GM13976 (cell line): ENCODE results near the gene MRPL33.

Source experiments
- DNase-seq: peaks from one replicate; pipeline ENCODE4 v3.0.0; 2012; ENCODE audit warnings: low spot score
- in situ Hi-C: fragments of 300-500 bp; cut with MboI; formaldehyde crosslinking; loops from one replicate; pipeline ENCODE4 v1.12.0; 2022; ENCODE audit warnings: low sequenced_read_pairs, mixed read lengths, inconsistent platforms; ENCODE audit not compliant: unreplicated experiment
- TF ChIP-seq, protein P1 (sequence below): IDR thresholded peaks from 2 replicates; pipeline ENCODE4 v1.5.1; 2012; ENCODE audit warnings: borderline replicate concordance, mild to moderate bottlenecking; ENCODE audit not compliant: insufficient read depth; ENCODE audit errors: extremely low read depth, missing control alignments, control extremely low read depth

The MRPL33 gene

DNA sequence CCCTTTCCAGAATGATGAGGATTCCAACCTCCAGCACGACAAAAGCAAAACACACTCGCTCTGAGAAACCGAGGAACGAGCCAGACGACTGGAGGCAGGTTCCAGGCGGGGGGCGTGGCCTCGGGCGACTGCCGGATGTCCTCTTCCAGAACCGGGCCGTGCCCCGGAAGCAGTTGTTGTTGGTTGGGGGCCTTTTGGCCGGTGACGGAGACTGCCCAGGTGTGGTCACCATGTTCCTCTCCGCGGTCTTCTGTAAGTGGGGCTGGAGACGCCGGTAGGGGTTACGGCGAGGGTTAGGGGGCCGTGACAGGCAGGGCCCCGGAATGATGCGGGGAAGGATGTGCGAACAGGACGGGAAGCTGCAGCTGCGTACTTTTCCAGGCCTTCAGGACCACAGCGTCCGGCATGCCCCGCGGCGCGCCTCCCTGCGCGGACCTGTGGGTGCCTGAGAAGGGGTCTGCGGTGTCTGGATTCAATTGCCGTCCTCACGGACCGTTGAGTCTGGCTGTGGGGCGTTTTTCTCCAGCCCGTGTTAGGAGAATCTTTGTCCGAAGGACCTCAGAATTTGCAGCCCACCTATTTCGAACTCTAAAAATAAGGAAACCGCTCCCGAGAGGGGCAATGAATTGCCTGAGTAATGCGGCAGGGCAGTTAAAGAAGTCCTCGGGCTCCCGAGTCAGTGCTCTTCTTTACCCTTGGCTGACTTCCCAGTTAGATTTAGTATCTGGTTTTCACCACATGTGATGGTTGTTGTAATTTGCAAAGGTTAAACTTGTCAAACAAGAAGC, at the start of gene MRPL33:
Gene MRPL33, plus strand, starts transcription at position 172 of the 788 bp plus-strand sequence. Its CDS starts 59 bp downstream, at position 231.
- in situ Hi-C loops: no loop called here
- TF ChIP-seq, protein P1, sequence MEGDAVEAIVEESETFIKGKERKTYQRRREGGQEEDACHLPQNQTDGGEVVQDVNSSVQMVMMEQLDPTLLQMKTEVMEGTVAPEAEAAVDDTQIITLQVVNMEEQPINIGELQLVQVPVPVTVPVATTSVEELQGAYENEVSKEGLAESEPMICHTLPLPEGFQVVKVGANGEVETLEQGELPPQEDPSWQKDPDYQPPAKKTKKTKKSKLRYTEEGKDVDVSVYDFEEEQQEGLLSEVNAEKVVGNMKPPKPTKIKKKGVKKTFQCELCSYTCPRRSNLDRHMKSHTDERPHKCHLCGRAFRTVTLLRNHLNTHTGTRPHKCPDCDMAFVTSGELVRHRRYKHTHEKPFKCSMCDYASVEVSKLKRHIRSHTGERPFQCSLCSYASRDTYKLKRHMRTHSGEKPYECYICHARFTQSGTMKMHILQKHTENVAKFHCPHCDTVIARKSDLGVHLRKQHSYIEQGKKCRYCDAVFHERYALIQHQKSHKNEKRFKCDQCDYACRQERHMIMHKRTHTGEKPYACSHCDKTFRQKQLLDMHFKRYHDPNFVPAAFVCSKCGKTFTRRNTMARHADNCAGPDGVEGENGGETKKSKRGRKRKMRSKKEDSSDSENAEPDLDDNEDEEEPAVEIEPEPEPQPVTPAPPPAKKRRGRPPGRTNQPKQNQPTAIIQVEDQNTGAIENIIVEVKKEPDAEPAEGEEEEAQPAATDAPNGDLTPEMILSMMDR: no peak
- peak; percentile 98 for DNase-seq

DNA sequence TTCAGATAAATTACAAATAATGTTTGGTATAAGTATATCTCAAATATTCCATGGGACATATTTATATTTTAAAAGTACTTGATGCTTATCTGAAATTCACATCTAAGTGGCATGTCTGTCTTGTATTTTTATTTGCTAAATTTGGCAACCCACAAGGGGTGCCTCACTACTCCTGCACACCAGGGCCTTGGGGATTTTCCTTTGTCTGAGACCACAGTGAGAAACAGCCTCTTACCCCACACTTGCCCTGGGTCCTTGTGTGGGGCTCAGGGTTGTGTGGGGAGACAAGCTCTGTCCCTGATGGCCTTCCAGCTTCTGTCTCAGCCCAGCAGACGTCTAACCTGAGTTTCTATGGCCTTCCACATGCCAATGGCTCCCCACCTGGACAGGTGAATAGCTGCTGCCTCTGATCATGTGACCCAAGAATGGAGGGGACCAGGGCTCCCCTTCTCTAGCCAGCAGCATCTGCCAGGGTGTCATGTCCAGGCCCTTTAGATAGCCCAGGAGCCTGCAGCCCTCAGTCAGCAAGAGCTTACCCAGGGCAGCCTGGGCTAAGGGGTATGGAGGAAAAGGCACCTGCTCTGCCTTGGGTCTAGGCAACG, 49.5 kb upstream of the MRPL33 start:
- in situ Hi-C loops: no loop called here
- TF ChIP-seq, protein P1: no peak
- no peak for DNase-seq

DNA sequence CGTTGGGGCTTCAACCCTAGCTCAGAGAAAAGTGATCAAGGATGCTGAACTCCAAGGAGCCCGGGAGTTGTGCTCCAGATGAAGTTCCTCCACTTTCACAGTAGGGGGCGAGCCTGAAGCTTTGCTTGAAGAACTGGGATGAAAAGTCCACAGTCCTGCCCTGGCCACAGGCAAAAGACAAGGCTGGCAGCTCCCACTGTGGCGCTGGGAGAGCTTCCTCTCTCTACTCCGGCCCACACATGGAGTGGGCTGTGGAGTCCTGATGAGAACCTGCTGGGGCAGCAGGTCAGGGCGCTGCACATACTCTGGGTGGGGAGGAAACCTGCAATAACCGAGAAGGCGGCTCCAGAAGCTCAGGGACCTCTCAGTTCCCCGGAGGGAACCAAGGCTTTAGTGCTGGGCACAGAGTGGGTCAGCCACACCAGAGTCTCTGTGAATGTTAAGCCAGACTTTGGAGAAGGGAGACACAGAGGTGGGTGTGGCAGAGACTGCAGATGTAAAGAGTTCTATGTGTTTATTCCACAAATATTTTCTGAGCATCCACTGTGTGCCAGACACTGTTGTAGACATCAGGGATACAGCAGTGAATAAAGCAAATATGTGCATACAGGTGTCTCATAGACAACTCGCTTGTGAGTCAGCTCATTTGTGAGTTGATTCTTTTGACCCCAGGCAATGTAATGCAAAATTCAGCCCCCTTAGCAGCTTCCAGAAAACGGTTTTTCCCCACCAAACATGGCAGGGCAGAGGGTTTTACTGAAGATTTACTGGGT, 48.0 kb upstream of the MRPL33 start:
- peak; percentile 62 for DNase-seq
- in situ Hi-C loops: no loop called here
- TF ChIP-seq, protein P1: peak; percentile 25

DNA sequence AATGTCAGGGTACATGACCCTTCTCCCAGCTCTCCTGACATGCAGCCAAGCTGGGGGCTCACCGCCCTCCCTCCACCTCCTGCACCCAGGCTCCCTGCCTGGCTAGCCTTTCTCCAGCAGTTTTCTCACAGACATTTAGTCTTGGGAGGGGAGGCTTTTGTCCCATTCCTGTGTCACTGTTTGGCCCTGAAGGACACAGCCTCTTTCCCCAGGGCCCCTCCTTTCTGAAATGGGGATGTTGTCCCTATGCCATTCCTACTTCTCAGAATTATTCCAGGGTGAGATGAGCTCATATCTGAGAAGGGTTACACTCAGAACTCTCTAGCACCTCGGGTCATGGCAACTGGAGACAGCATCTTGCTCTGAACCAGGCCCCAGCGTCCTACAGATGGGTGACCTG, 47.3 kb upstream of the MRPL33 start:
- in situ Hi-C loops: no loop called here
- DNase-seq: no peak
- TF ChIP-seq, protein P1: no peak

DNA sequence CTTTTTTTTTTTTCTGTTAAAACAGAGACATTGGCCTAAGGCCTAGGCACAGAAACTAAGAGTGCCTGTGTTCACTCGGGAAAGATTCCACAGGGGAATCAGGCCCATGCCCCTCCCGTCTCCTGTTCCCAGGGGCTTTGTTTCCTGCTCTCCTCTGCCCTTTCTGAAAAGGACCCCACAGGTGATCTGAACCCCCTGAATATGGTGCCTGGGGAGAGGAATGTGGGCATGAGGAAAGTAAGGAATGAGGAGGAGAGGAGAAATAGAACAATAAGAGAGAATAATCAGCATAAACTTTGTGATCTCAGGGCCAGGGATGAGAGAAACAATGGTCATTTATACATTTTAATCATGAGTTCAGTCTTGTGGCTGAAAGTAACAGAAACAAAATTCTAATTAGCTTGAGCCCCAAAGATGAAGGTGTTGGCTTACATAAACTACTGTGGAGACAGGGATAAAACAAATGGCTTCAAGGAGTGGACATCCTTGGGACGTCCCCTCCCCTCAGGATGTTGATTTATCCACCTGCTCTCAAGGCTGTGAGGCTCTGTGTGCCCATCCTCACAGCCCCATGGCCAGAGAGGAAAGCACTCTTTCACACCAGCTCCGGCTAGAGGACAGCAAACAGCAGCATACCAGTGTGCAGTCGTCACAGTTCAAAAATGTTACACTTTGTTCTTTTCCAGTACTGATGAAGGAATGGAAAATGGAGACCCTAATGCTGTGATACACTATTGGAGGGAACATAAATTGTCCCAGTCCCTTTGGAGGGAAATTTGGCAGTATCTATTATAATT, 46.4 kb upstream of the MRPL33 start:
- TF ChIP-seq, protein P1: no peak
- in situ Hi-C loops: no loop called here
- DNase-seq: no peak

DNA sequence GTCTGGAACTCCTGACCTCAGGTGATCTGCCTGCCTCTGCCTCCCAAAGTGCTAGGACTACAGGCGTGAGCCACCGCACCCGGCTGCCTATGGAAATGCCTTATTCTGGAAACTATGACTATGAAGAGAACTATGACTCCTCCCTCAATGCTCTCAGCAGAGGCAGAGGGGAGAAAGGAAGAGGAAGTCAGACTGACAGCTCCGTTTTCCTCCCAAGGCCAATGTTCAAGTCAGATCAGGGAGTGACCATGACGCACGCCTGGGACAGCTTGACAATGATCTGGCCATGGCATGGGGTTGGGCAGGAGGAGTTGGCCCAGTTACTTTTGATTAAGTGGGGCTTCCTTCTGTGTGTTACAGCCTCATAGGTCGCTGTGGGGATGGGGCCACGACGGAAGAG, 44.3 kb upstream of the MRPL33 start:
- in situ Hi-C loops: no loop called here
- TF ChIP-seq, protein P1: no peak
- DNase-seq: no peak
